ENCODE results near the gene NKAIN2.
A peak's percentile ranks its signal among the peaks of the same experiment; 100 is the strongest.
"Not testable (repeated sequence)": the region's sequence is repeated elsewhere in the genome, so short reads cannot be mapped to it uniquely, and the experiment has no call there.

The NKAIN2 gene

GRCh38 chr6:124438546-124439065 is 634.9 kb downstream of the NKAIN2 start:
- DNase-seq (ENCODE audit: low spot score): no peak

- DNase-seq (ENCODE audit: low spot score): no peak
Observed at GRCh38 chr6:124441450-124441849, 637.8 kb downstream of the NKAIN2 start.

- DNase-seq (ENCODE audit: low spot score): no peak
Observed at GRCh38 chr6:124443541-124443940, 639.9 kb downstream of the NKAIN2 start.

- DNase-seq (ENCODE audit: low spot score): no peak
Observed at GRCh38 chr6:124445581-124445980, 641.9 kb downstream of the NKAIN2 start.

- peak; percentile 7 for DNase-seq (ENCODE audit: low spot score)
Observed at GRCh38 chr6:124446961-124447360, 643.3 kb downstream of the NKAIN2 start.

GRCh38 chr6:124459268-124459667 is 655.6 kb downstream of the NKAIN2 start:
- no peak for DNase-seq (ENCODE audit: low spot score)

GRCh38 chr6:124462750-124463149 is 659.1 kb downstream of the NKAIN2 start:
- no peak for DNase-seq (ENCODE audit: low spot score)

GRCh38 chr6:124463271-124463670 is 659.6 kb downstream of the NKAIN2 start:
- no peak for DNase-seq (ENCODE audit: low spot score)

- DNase-seq (ENCODE audit: low spot score): not testable (repeated sequence)
Observed at GRCh38 chr6:124464600-124464999, 660.9 kb downstream of the NKAIN2 start.

- DNase-seq (ENCODE audit: low spot score): no peak
Observed at GRCh38 chr6:124466949-124467348, 663.3 kb downstream of the NKAIN2 start.

- no peak for DNase-seq (ENCODE audit: low spot score)
Observed at GRCh38 chr6:124467366-124467765, 663.7 kb downstream of the NKAIN2 start.

GRCh38 chr6:124470803-124471202 is 667.1 kb downstream of the NKAIN2 start:
- no peak for DNase-seq (ENCODE audit: low spot score)

GRCh38 chr6:124475176-124475575 is 671.5 kb downstream of the NKAIN2 start:
- DNase-seq (ENCODE audit: low spot score): no peak

- no peak for DNase-seq (ENCODE audit: low spot score)
Observed at GRCh38 chr6:124478906-124479305, 675.2 kb downstream of the NKAIN2 start.

GRCh38 chr6:124479991-124480430 is 676.3 kb downstream of the NKAIN2 start:
- no peak for DNase-seq (ENCODE audit: low spot score)

GRCh38 chr6:124482071-124482491 is 678.4 kb downstream of the NKAIN2 start:
- no peak for DNase-seq (ENCODE audit: low spot score)

GRCh38 chr6:124487623-124488431 is 684.2 kb downstream of the NKAIN2 start:
- DNase-seq (ENCODE audit: low spot score): peak; percentile 29

- no peak for DNase-seq (ENCODE audit: low spot score)
Observed at GRCh38 chr6:124490122-124490521, 686.5 kb downstream of the NKAIN2 start.

- no peak for DNase-seq (ENCODE audit: low spot score)
Observed at GRCh38 chr6:124493259-124493658, 689.6 kb downstream of the NKAIN2 start.

GRCh38 chr6:124494956-124495664 is 691.4 kb downstream of the NKAIN2 start:
- DNase-seq (ENCODE audit: low spot score): no peak

- DNase-seq (ENCODE audit: low spot score): no peak
Observed at GRCh38 chr6:124495665-124496190, 692.1 kb downstream of the NKAIN2 start.

- DNase-seq (ENCODE audit: low spot score): no peak
Observed at GRCh38 chr6:124496334-124496733, 692.7 kb downstream of the NKAIN2 start.

- DNase-seq (ENCODE audit: low spot score): no peak
Observed at GRCh38 chr6:124512431-124512830, 708.8 kb downstream of the NKAIN2 start.

Measured in COLO829 (cell line).